CD4-positive, alpha-beta memory T cell (primary cell): Measurements from ENCODE around the gene CFAP251. TPM values are rescaled to one million over a fixed set of nuclear protein-coding genes. Genes with fewer than 3 reads are reported as not detected.
"Not testable (repeated sequence)": the region's sequence is repeated elsewhere in the genome, so short reads cannot be mapped to it uniquely, and the experiment has no call there.

Experiments used
- CTCF ChIA-PET: fragments of 350-600 bp; sonication (Branson Sonifier 250); formaldehyde crosslinking; loops from one replicate; lab custom pipeline; 2021; ENCODE audit warnings: inconsistent platforms; ENCODE audit not compliant: partially characterized antibody; lab: Charles Lee
- POLR2A ChIA-PET: fragments of 350-600 bp; sonication (Branson Sonifier 250); formaldehyde crosslinking; loops from one replicate; lab custom pipeline; 2021; ENCODE audit not compliant: partially characterized antibody; lab: Charles Lee
- DNase-seq, 5 donors: peaks; one replicate each; pipeline versions ENCODE4 v3.0.0 to v3.0.0-alpha.2; 2020 to 2022; ENCODE audit warnings: mixed read lengths in 1 of 5
- H3K27ac ChIP-seq: one replicate; pipeline ENCODE4 v1.7.0; 2013; ENCODE audit warnings: low read depth, low read length
- H3K27me3 ChIP-seq: 2 replicates; pipeline ENCODE4 v1.7.0; 2013; ENCODE audit warnings: mild to moderate bottlenecking, low read length, moderate library complexity; ENCODE audit not compliant: insufficient read depth
- H3K36me3 ChIP-seq: 2 replicates; pipeline ENCODE4 v1.7.0; 2013; ENCODE audit warnings: mild to moderate bottlenecking, low read length, moderate library complexity; ENCODE audit not compliant: insufficient read depth
- H3K4me1 ChIP-seq: 2 replicates; pipeline ENCODE4 v1.7.0; 2013; ENCODE audit warnings: mild to moderate bottlenecking, low read length, moderate library complexity; ENCODE audit not compliant: insufficient read depth
- H3K4me3 ChIP-seq, 2 donors: one replicate each; pipeline ENCODE4 v1.7.0; 2013; ENCODE audit warnings: low read length in 2 of 2, mild to moderate bottlenecking in 1 of 2
- H3K9me3 ChIP-seq, 2 donors: one replicate each; pipeline ENCODE4 v1.7.0; 2013; ENCODE audit warnings: low read length in 2 of 2, control low read depth in 1 of 2; ENCODE audit not compliant: control insufficient read depth in 1 of 2
- H3K27ac Mint-ChIP-seq, 7 donors: one replicate each; pipeline ENCODE4 v1.8.0; 2020 to 2021; ENCODE audit warnings: mixed read lengths in 7 of 7, mild to moderate bottlenecking in 6 of 7, inconsistent platforms in 3 of 7, moderate library complexity in 3 of 7
- H3K27me3 Mint-ChIP-seq, 2 donors: one replicate each; pipeline ENCODE4 v1.8.0; 2020 to 2021; ENCODE audit warnings: mixed read lengths in 2 of 2
- H3K36me3 Mint-ChIP-seq, 2 donors: one replicate each; pipeline ENCODE4 v1.8.0; 2020 to 2021; ENCODE audit warnings: mixed read lengths in 2 of 2, inconsistent platforms in 1 of 2, mild to moderate bottlenecking in 1 of 2
- H3K4me1 Mint-ChIP-seq, 4 donors: one replicate each; pipeline ENCODE4 v1.8.0; 2020 to 2021; ENCODE audit warnings: mixed read lengths in 4 of 4, mild to moderate bottlenecking in 1 of 4
- H3K4me3 Mint-ChIP-seq, 8 donors: one replicate each; pipeline ENCODE4 v1.8.0; 2020 to 2021; ENCODE audit warnings: mixed read lengths in 8 of 8, mild to moderate bottlenecking in 7 of 8, moderate library complexity in 6 of 8, inconsistent platforms in 3 of 8
- H3K9me3 Mint-ChIP-seq, 8 donors: one replicate each; pipeline ENCODE4 v1.8.0; 2020 to 2021; ENCODE audit warnings: mixed read lengths in 8 of 8, mild to moderate bottlenecking in 5 of 8, inconsistent platforms in 3 of 8, moderate library complexity in 1 of 8
- intact Hi-C: fragments of 100-400 bp; cut with micrococcal nuclease; formaldehyde crosslinking; loops from one replicate; pipeline ENCODE4 v1.15.1; 2023
- polyA plus RNA-seq, 2 donors: library from polyadenylated mRNA; unstranded; fragments of 300-500 nt; fragmentation: Illumina TruSeq; gene quantifications; one replicate each; pipeline ENCODE4 v1.2.3, GENCODE V29; 2021
- total RNA-seq, 2 experiments: library from RNA; stranded (reverse); gene quantifications; one replicate each; pipeline ENCODE4 v1.2.3, GENCODE V29; 2021

The CFAP251 gene
- total RNA-seq (under 1 TPM; 0.23 to 0.44 TPM), polyA plus RNA-seq (under 1 TPM in 1 of 2 donors, not detected in 1; 0.21 TPM)

- Mint-ChIP-seq H3K27me3 (no peaks in the 10 kb centered on the region), H3K9me3 (no peaks in the 10 kb centered on the region), H3K4me3 (peak within 1 kb of the TSS; percentile 67 to 95 (median 86)), H3K4me1 (peaks cover 5 to 13% (median 13%) of the 10 kb centered on the region in 4 donors), H3K36me3 (peaks cover 0 to 24% of the 10 kb centered on the region in 2 donors), H3K27ac (peak within 1 kb of the TSS; percentile 91 to 99 (median 97))
- Histone ChIP-seq H3K9me3 (no peaks in the 10 kb centered on the region), H3K36me3 (peaks cover 3% of the 10 kb centered on the region), H3K27ac (peak within 1 kb of the TSS; percentile 69), H3K4me3 (peak within 1 kb of the TSS; percentile 42 to 63), H3K4me1 (peaks cover 14% of the 10 kb centered on the region), H3K27me3 (no peaks in the 10 kb centered on the region)
- peak; percentile 93 to 98 (median 94) for DNase-seq
- ChIA-PET CTCF (interaction anchor here (0.6 to 3.0 kb wide), 38 partner anchors 8 to 437 kb away, joined by 3 to 17 read pairs (median 4); partner anchors contain the start of genes BCL7A, PSMD9 and RHOF), POLR2A (interaction anchor here (0.9 to 2.2 kb wide), 8 partner anchors 10 to 308 kb away, joined by 3 to 9 read pairs (median 4); partner anchors contain the start of genes DIABLO and RHOF)
- intact Hi-C loops, result loop anchor here (1.0 to 5.0 kb wide), 2 partner anchors 30 to 104 kb away; partner anchors contain the start of genes BCL7A and PSMD9
Observed at GRCh38 chr12:121917950-121918678, at the start of gene CFAP251. Gene CFAP251, plus strand, starts transcription at chr12:121918592. Its CDS starts 2,714 bp downstream, at chr12:121921306.

GRCh38 chr12:121869229-121869628 lies 49.2 kb upstream of the CFAP251 start:
- H3K27ac ChIP-seq, H3K36me3 ChIP-seq, H3K9me3 Mint-ChIP-seq, H3K4me1 ChIP-seq, DNase-seq, H3K4me3 Mint-ChIP-seq, H3K27me3 Mint-ChIP-seq, H3K4me3 ChIP-seq, H3K27me3 ChIP-seq, POLR2A ChIA-PET, H3K27ac Mint-ChIP-seq, H3K4me1 Mint-ChIP-seq, intact Hi-C loops, H3K9me3 ChIP-seq, CTCF ChIA-PET, H3K36me3 Mint-ChIP-seq: not testable (repeated sequence)

- H3K4me1 ChIP-seq, result no peaks in the 10 kb centered on the region
- H3K9me3 ChIP-seq, result no peaks in the 10 kb centered on the region
- no peak for DNase-seq
- Mint-ChIP-seq H3K27ac (peak overlapping the region in 1 of 7 donors; percentile 12), H3K36me3 (no peaks in the 10 kb centered on the region), H3K4me1 (no peaks in the 10 kb centered on the region), H3K4me3 (no peak overlapping the region), H3K9me3 (no peaks in the 10 kb centered on the region), H3K27me3 (no peaks in the 10 kb centered on the region)
- no peak overlapping the region for H3K27ac ChIP-seq
- ChIA-PET CTCF (no interaction called here), POLR2A (no interaction called here)
- no peak overlapping the region for H3K4me3 ChIP-seq
- H3K36me3 ChIP-seq, result no peaks in the 10 kb centered on the region
- no peaks in the 10 kb centered on the region for H3K27me3 ChIP-seq
- intact Hi-C loops, result no loop called here
Observed at GRCh38 chr12:121871467-121871866, 46.9 kb upstream of the CFAP251 start.

- Mint-ChIP-seq H3K27ac (peak overlapping the region in 1 of 7 donors; percentile 66), H3K36me3 (no peaks in the 10 kb centered on the region), H3K4me1 (no peaks in the 10 kb centered on the region), H3K4me3 (no peak overlapping the region), H3K27me3 (no peaks in the 10 kb centered on the region), H3K9me3 (no peaks in the 10 kb centered on the region)
- Histone ChIP-seq H3K27ac (no peak overlapping the region), H3K4me3 (no peak overlapping the region), H3K9me3 (no peaks in the 10 kb centered on the region), H3K4me1 (no peaks in the 10 kb centered on the region), H3K27me3 (no peaks in the 10 kb centered on the region), H3K36me3 (no peaks in the 10 kb centered on the region)
- intact Hi-C loops, result no loop called here
- DNase-seq, result no peak
- POLR2A ChIA-PET, result interaction anchor here (0.7 kb wide), 1 partner anchor 85 kb away, joined by 3 read pairs; no protein-coding TSS in a partner anchor
- CTCF ChIA-PET, result no interaction called here
Observed at GRCh38 chr12:121872546-121873215, 45.7 kb upstream of the CFAP251 start.

- Mint-ChIP-seq H3K4me3 (no peak overlapping the region), H3K27me3 (no peaks in the 10 kb centered on the region), H3K9me3 (no peaks in the 10 kb centered on the region), H3K36me3 (no peaks in the 10 kb centered on the region), H3K4me1 (no peaks in the 10 kb centered on the region), H3K27ac (no peak overlapping the region)
- H3K27ac ChIP-seq, result no peak overlapping the region
- H3K4me3 ChIP-seq, result no peak overlapping the region
- H3K27me3 ChIP-seq, result no peaks in the 10 kb centered on the region
- ChIA-PET POLR2A (no interaction called here), CTCF (no interaction called here)
- H3K9me3 ChIP-seq, result no peaks in the 10 kb centered on the region
- intact Hi-C loops, result no loop called here
- no peak for DNase-seq
- no peaks in the 10 kb centered on the region for H3K36me3 ChIP-seq
- H3K4me1 ChIP-seq, result no peaks in the 10 kb centered on the region
Observed at GRCh38 chr12:121873216-121873569, 45.2 kb upstream of the CFAP251 start.

- intact Hi-C loops, result no loop called here
- Histone ChIP-seq H3K27ac (no peak overlapping the region), H3K4me1 (no peaks in the 10 kb centered on the region), H3K27me3 (no peaks in the 10 kb centered on the region), H3K9me3 (no peaks in the 10 kb centered on the region), H3K36me3 (no peaks in the 10 kb centered on the region), H3K4me3 (no peak overlapping the region)
- H3K27me3 Mint-ChIP-seq, result no peaks in the 10 kb centered on the region
- no peak for DNase-seq
- H3K27ac Mint-ChIP-seq, result peak overlapping the region in 1 of 7 donors; percentile 25
- H3K4me3 Mint-ChIP-seq, result no peak overlapping the region
- POLR2A ChIA-PET, result no interaction called here
- H3K9me3 Mint-ChIP-seq, result no peaks in the 10 kb centered on the region
- H3K4me1 Mint-ChIP-seq, result no peaks in the 10 kb centered on the region
- CTCF ChIA-PET, result no interaction called here
- H3K36me3 Mint-ChIP-seq, result no peaks in the 10 kb centered on the region
Observed at GRCh38 chr12:121874071-121874470, 44.3 kb upstream of the CFAP251 start.

GRCh38 chr12:121875582-121875981 lies 42.8 kb upstream of the CFAP251 start:
- H3K4me3 ChIP-seq, result no peak overlapping the region
- POLR2A ChIA-PET, result interaction anchor here (1.3 kb wide), 1 partner anchor 12 kb away, joined by 3 read pairs; no protein-coding TSS in a partner anchor
- intact Hi-C loops, result no loop called here
- H3K27me3 ChIP-seq, result no peaks in the 10 kb centered on the region
- no peaks in the 10 kb centered on the region for H3K4me1 ChIP-seq
- Mint-ChIP-seq H3K4me3 (no peak overlapping the region), H3K36me3 (no peaks in the 10 kb centered on the region), H3K4me1 (no peaks in the 10 kb centered on the region), H3K27ac (peak overlapping the region in 1 of 7 donors; percentile 66), H3K27me3 (no peaks in the 10 kb centered on the region), H3K9me3 (no peaks in the 10 kb centered on the region)
- no peak for DNase-seq
- H3K27ac ChIP-seq, result no peak overlapping the region
- H3K36me3 ChIP-seq, result no peaks in the 10 kb centered on the region
- CTCF ChIA-PET, result no interaction called here
- H3K9me3 ChIP-seq, result no peaks in the 10 kb centered on the region
